Tibial nerve (tissue), 4 donors: ENCODE results near the gene KIF25. TPM values are rescaled to one million over a fixed set of nuclear protein-coding genes. Genes with fewer than 3 reads are reported as not detected.

Experiments used
- DNase-seq, 2 donors: peaks; one replicate each; pipeline ENCODE4 v3.0.0-alpha.2; 2019; ENCODE audit warnings: low spot score in 2 of 2
- H3K27ac ChIP-seq, 4 donors: fragments of 200-600 bp; sonication (generic) in 3 of 4; one replicate each; pipeline ENCODE4 v1.5.1; 2017 to 2019; ENCODE audit warnings: mild to moderate bottlenecking in 1 of 4
- H3K27me3 ChIP-seq, 2 donors: fragments of 200-600 bp; sonication (generic) in 1 of 2; one replicate each; pipeline versions ENCODE4 v1.5.1 to v1.6.0; 2017 to 2019
- H3K36me3 ChIP-seq, 3 donors: fragments of 200-600 bp; sonication (generic); one replicate each; pipeline ENCODE4 v1.5.1; 2018 to 2019
- H3K4me1 ChIP-seq, 4 donors: fragments of 200-600 bp; sonication (generic) in 3 of 4; one replicate each; pipeline ENCODE4 v1.5.1; 2017 to 2019
- H3K4me3 ChIP-seq, 4 donors: fragments of 200-600 bp; sonication (generic) in 3 of 4; one replicate each; pipeline ENCODE4 v1.5.1; 2017 to 2019; ENCODE audit warnings: mild to moderate bottlenecking in 1 of 4, moderate library complexity in 1 of 4
- H3K9me3 ChIP-seq, 4 donors: fragments of 200-600 bp; sonication (generic) in 3 of 4; one replicate each; pipeline ENCODE4 v1.5.1; 2017 to 2019
- CTCF ChIP-seq, 5 experiments: fragments of 200-600 bp in 3 of 5; fragments of 450-650 bp in 2 of 5; sonication (generic) in 3 of 5; IDR thresholded peaks; one replicate each; pipeline ENCODE4 v1.5.1; 2016 to 2019; ENCODE audit warnings: antibody characterized with exemption in 5 of 5, mild to moderate bottlenecking in 3 of 5, moderate library complexity in 2 of 5
- EP300 ChIP-seq, 2 donors: sonication (generic); formaldehyde crosslinking; IDR thresholded peaks; one replicate each; pipeline ENCODE4 v1.6.1; 2017; ENCODE audit warnings: antibody characterized with exemption in 2 of 2, mild to moderate bottlenecking in 1 of 2
- POLR2A ChIP-seq, 2 donors: fragments of 450-650 bp; IDR thresholded peaks; one replicate each; pipeline ENCODE4 v1.6.1; 2017; ENCODE audit warnings: antibody characterized with exemption in 2 of 2, mild to moderate bottlenecking in 2 of 2, moderate library complexity in 2 of 2
- WGBS, 2 donors: methylation state at CpG; one replicate each; pipeline ENCODE4 v1.1.5; 2018; 5-methylcytosine and 5-hydroxymethylcytosine counted together
- total RNA-seq, 4 donors: library from RNA; depleted of rRNA; stranded (reverse); fragments of >200 nt; gene quantifications; one replicate each; pipeline ENCODE4 v1.1.0, GENCODE V29; 2016

KIF25 gene
- total RNA-seq, 4 donors from 2014 or later, result not detected

GRCh38 chr6:167990016-167990945 is 7.2 kb upstream of the KIF25 start:
- WGBS, 2 donors, result 95 to 96% methylated on average over 71 to 75 of the region's 75 CpGs
- H3K4me1 ChIP-seq, result no peaks in the 10 kb centered on the region
- TF ChIP-seq POLR2A (IDR thresholded peaks at IDR 0.05) (no peak), EP300 (IDR thresholded peaks at IDR 0.05) (no peak), CTCF (IDR thresholded peaks at IDR 0.05) (no peak)
- H3K36me3 ChIP-seq, result no peaks in the 10 kb centered on the region
- peaks cover 0 to 10% (median 0%) of the 10 kb centered on the region in 4 donors for H3K9me3 ChIP-seq
- no peak overlapping the region for H3K4me3 ChIP-seq
- DNase-seq, result no peak
- no peaks in the 10 kb centered on the region for H3K27me3 ChIP-seq
- no peak overlapping the region for H3K27ac ChIP-seq

DNA sequence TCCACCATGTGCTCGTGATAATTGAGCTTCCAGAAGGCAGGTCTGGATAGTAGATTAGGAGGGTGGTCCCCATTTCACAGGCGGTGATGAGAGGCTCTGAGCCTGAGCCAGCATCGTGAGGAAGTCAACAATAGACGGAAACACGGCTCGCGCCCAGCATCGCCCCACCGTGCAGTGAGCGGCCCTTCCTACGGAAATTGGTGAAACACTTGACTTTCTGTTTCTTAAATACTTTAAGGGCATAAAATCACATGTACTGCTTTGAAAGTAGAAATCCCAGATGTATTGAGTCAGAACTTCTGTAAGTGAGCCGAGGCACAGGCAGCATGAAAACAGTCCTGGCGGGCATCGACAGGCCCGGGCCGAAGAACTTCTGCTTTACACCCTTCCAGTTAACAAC is 4.3 kb upstream of the KIF25 start:
- Histone ChIP-seq H3K9me3 (peaks cover 0 to 10% (median 0%) of the 10 kb centered on the region in 4 donors), H3K4me3 (no peak overlapping the region), H3K27me3 (no peaks in the 10 kb centered on the region), H3K27ac (peak overlapping the region in 1 of 4 donors; percentile 44), H3K36me3 (no peaks in the 10 kb centered on the region), H3K4me1 (no peaks in the 10 kb centered on the region)
- no peak for DNase-seq
- TF ChIP-seq CTCF (IDR thresholded peaks at IDR 0.05), result no peak
- TF ChIP-seq EP300 (IDR thresholded peaks at IDR 0.05), result peak in 1 of 2 donors; percentile 61
- WGBS, 2 donors, result 63 to 66% methylated on average over 16 of the region's 16 CpGs

DNA sequence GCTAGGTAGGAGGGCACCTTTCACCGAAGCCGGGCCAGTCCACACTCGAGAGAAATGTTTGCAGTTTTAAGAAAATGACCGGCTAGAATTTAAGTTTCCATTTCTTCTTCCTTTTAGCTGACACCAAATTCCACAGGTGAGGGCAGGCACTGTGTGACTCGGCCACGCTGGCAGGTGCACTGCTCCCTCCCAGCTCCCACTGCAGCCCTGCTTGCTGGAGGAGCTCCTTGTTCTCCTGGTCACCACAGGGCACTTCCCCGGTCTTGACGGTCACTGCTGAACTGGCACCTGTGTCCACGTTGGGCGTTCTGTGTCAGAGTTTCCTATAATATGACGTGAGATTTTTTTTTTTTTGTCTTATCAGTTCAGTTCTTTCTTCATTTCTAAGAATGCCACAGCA is 3.6 kb upstream of the KIF25 start:
- Histone ChIP-seq H3K27ac (peak overlapping the region in 1 of 4 donors; percentile 44), H3K4me1 (no peaks in the 10 kb centered on the region), H3K36me3 (no peaks in the 10 kb centered on the region), H3K27me3 (no peaks in the 10 kb centered on the region), H3K4me3 (no peak overlapping the region), H3K9me3 (peaks cover 0 to 10% (median 0%) of the 10 kb centered on the region in 4 donors)
- WGBS, 2 donors, result 87 to 88% methylated on average over 11 of the region's 11 CpGs
- DNase-seq, result no peak
- TF ChIP-seq EP300 (IDR thresholded peaks at IDR 0.05), result no peak

GRCh38 chr6:167995302-167995701 is 2.2 kb upstream of the KIF25 start:
- Histone ChIP-seq H3K27ac (no peak overlapping the region), H3K36me3 (no peaks in the 10 kb centered on the region), H3K27me3 (no peaks in the 10 kb centered on the region), H3K4me1 (no peaks in the 10 kb centered on the region), H3K9me3 (peaks cover 0 to 4% (median 0%) of the 10 kb centered on the region in 4 donors), H3K4me3 (no peak overlapping the region)
- TF ChIP-seq CTCF (IDR thresholded peaks at IDR 0.05) (no peak), EP300 (IDR thresholded peaks at IDR 0.05) (no peak), POLR2A (IDR thresholded peaks at IDR 0.05) (no peak)
- 86 to 94% methylated on average over 12 of the region's 12 CpGs for WGBS, 2 donors
- no peak for DNase-seq

- TF ChIP-seq POLR2A (IDR thresholded peaks at IDR 0.05) (no peak), EP300 (IDR thresholded peaks at IDR 0.05) (no peak), CTCF (IDR thresholded peaks at IDR 0.05) (no peak)
- no peak overlapping the region for H3K4me3 ChIP-seq
- DNase-seq, result no peak
- H3K27me3 ChIP-seq, result no peaks in the 10 kb centered on the region
- H3K36me3 ChIP-seq, result no peaks in the 10 kb centered on the region
- no peaks in the 10 kb centered on the region for H3K9me3 ChIP-seq
- H3K4me1 ChIP-seq, result no peaks in the 10 kb centered on the region
- H3K27ac ChIP-seq, result no peak overlapping the region
- 95 to 96% methylated on average over 21 to 22 of the region's 22 CpGs for WGBS, 2 donors
Observed at GRCh38 chr6:167995731-167996151, 1.7 kb upstream of the KIF25 start.
